ENCODE data around the gene NCOA4.

- TF ChIP-seq MAX (IDR thresholded peaks at IDR 0.05) (no peak), RNF2 (IDR thresholded peaks at IDR 0.05; ENCODE audit: borderline replicate concordance, low read depth, low read length, missing control alignments, poor library complexity, severe bottlenecking) (no peak), CTCF (IDR thresholded peaks at IDR 0.05; ENCODE audit: control extremely low read depth in 1 of 3, insufficient read depth in 1 of 3, low read depth in 1 of 3, low read length in 3 of 3) (no peak), SUZ12 (IDR thresholded peaks at IDR 0.05; ENCODE audit: low read length) (no peak), GTF2F1 (IDR thresholded peaks at IDR 0.05; ENCODE audit: borderline replicate concordance, low read depth, low read length) (no peak), EZH2 (IDR thresholded peaks at IDR 0.05; ENCODE audit: low read depth, low read length, severe bottlenecking) (no peak), SIN3A (conservative IDR thresholded peaks at IDR 0.05 in 1 of 2, IDR thresholded peaks at IDR 0.05 in 1 of 2; ENCODE audit: low read depth in 1 of 2, low read length in 2 of 2) (no peak), POLR2A (IDR thresholded peaks at IDR 0.05; ENCODE audit: control extremely low read depth in 1 of 2, low read depth in 2 of 2, low read length in 2 of 2) (no peak), CREB1 (IDR thresholded peaks at IDR 0.05) (no peak), ATF3 (IDR thresholded peaks at IDR 0.05; ENCODE audit: insufficient read depth, low read depth, low read length) (no peak), ATF2 (IDR thresholded peaks at IDR 0.05; ENCODE audit: low read length) (no peak)
Measured at GRCh38 chr10:46004963-46005362, 25.5 kb downstream of the NCOA4 start.
